HG02588 (cell line): ENCODE results near the gene SLC27A6.
A peak's percentile ranks its signal among the peaks of the same experiment; 100 is the strongest.

Experiments
- ATAC-seq: cut with Tn5 transposase; IDR thresholded peaks from one replicate; pipeline ENCODE4 v1.9.1; 2021; ENCODE audit warnings: mild to moderate bottlenecking, moderate library complexity; ENCODE audit not compliant: unreplicated experiment

SLC27A6 gene

GRCh38 chr5:129061849-129062248 is 96.6 kb downstream of the SLC27A6 start:
- ATAC-seq: no peak

GRCh38 chr5:129063483-129064113 is 98.3 kb downstream of the SLC27A6 start:
- no peak for ATAC-seq

- no peak for ATAC-seq
Observed at GRCh38 chr5:129065721-129066120, 100.4 kb downstream of the SLC27A6 start.

GRCh38 chr5:129067745-129068144 is 102.5 kb downstream of the SLC27A6 start:
- no peak for ATAC-seq

GRCh38 chr5:129069292-129069691 is 104.0 kb downstream of the SLC27A6 start:
- ATAC-seq: peak; percentile 72

- ATAC-seq: no peak
Observed at GRCh38 chr5:129073111-129073510, 107.8 kb downstream of the SLC27A6 start.

- no peak for ATAC-seq
Observed at GRCh38 chr5:129074903-129075302, 109.6 kb downstream of the SLC27A6 start.

- ATAC-seq: no peak
Observed at GRCh38 chr5:129077433-129078075, 112.3 kb downstream of the SLC27A6 start.

GRCh38 chr5:129078247-129078646 is 113.0 kb downstream of the SLC27A6 start:
- ATAC-seq: no peak

- no peak for ATAC-seq
Observed at GRCh38 chr5:129078660-129079059, 113.4 kb downstream of the SLC27A6 start.

- no peak for ATAC-seq
Observed at GRCh38 chr5:129079496-129079895, 114.2 kb downstream of the SLC27A6 start.

GRCh38 chr5:129080766-129081165 is 115.5 kb downstream of the SLC27A6 start:
- no peak for ATAC-seq

- no peak for ATAC-seq
Observed at GRCh38 chr5:129082225-129083136, 117.2 kb downstream of the SLC27A6 start.
